ENCODE data around the gene CKS1B.
A peak's percentile ranks its signal among the peaks of the same experiment; 100 is the strongest.

DNA sequence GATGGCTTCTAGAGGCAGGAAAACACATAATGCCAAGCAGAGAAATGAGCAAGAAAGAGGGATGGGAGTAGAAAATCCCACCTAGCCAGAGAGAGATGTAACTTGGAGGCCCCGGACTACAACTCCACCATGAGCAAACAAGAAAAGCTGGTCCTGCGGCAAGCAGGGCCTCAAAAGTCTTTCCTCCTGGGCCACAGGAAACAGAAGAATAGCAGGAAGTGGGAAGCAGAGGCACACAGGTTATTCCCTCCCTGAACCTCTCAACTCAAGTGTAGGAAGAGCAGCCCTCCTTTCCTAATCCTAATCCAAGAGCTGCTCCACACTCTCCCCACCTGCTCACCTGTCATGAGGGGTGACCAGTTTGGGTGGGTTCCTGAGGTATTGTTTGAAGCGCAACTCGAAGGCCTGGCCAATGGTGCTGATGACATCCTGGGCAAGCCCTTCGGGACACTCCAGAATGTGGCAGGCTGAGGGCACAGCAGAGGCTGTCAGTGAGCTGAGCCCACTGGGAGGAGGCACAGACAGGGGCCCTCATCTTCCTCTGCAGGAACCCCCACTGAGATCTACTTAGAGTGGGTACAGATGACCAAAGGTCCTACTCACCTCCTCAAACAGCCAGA, 7.0 kb upstream of the CKS1B start:
- 0 out of 2 replicates have a peak, but pooled peaks have one; percentile 34 for TF ChIP-seq POLR2AphosphoS5 (IDR thresholded peaks at IDR 0.05; ENCODE audit: low read depth, low read length)
- TF ChIP-seq, protein P1, sequence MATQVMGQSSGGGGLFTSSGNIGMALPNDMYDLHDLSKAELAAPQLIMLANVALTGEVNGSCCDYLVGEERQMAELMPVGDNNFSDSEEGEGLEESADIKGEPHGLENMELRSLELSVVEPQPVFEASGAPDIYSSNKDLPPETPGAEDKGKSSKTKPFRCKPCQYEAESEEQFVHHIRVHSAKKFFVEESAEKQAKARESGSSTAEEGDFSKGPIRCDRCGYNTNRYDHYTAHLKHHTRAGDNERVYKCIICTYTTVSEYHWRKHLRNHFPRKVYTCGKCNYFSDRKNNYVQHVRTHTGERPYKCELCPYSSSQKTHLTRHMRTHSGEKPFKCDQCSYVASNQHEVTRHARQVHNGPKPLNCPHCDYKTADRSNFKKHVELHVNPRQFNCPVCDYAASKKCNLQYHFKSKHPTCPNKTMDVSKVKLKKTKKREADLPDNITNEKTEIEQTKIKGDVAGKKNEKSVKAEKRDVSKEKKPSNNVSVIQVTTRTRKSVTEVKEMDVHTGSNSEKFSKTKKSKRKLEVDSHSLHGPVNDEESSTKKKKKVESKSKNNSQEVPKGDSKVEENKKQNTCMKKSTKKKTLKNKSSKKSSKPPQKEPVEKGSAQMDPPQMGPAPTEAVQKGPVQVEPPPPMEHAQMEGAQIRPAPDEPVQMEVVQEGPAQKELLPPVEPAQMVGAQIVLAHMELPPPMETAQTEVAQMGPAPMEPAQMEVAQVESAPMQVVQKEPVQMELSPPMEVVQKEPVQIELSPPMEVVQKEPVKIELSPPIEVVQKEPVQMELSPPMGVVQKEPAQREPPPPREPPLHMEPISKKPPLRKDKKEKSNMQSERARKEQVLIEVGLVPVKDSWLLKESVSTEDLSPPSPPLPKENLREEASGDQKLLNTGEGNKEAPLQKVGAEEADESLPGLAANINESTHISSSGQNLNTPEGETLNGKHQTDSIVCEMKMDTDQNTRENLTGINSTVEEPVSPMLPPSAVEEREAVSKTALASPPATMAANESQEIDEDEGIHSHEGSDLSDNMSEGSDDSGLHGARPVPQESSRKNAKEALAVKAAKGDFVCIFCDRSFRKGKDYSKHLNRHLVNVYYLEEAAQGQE (IDR thresholded peaks at IDR 0.05; ENCODE audit: insufficient read depth in 1 of 2, low read depth in 2 of 2, low read length in 2 of 2), result no peak
- no peak for TF ChIP-seq SIN3A (IDR thresholded peaks at IDR 0.05; ENCODE audit: borderline replicate concordance, insufficient read depth, low read length)
- TF ChIP-seq TAF1 (IDR thresholded peaks at IDR 0.05; ENCODE audit: borderline replicate concordance, insufficient read depth, low read length), result no peak
